Choroid plexus epithelial cell (primary cell): ENCODE measurements around the gene GGT1.

Experiments used
- DNase-seq: peaks from one replicate; pipeline ENCODE4 v3.0.0-alpha.2; 2010; ENCODE audit warnings: low read depth
- H3K4me3 ChIP-seq: 2 replicates; pipeline ENCODE4 v1.5.1; 2011; ENCODE audit warnings: low read depth, mild to moderate bottlenecking, control low read depth, low read length, moderate library complexity
- TF ChIP-seq, protein P1 (sequence below): conservative IDR thresholded peaks from 2 replicates; pipeline ENCODE4 v1.5.1; 2011; ENCODE audit warnings: low read depth, mild to moderate bottlenecking, control low read depth, inconsistent platforms, low read length, moderate library complexity

Gene GGT1

GRCh38 chr22:24578355-24579257 lies 24.4 kb upstream of the GGT1 start:
- no peak overlapping the region for H3K4me3 ChIP-seq
- DNase-seq, result no peak
- TF ChIP-seq, protein P1, sequence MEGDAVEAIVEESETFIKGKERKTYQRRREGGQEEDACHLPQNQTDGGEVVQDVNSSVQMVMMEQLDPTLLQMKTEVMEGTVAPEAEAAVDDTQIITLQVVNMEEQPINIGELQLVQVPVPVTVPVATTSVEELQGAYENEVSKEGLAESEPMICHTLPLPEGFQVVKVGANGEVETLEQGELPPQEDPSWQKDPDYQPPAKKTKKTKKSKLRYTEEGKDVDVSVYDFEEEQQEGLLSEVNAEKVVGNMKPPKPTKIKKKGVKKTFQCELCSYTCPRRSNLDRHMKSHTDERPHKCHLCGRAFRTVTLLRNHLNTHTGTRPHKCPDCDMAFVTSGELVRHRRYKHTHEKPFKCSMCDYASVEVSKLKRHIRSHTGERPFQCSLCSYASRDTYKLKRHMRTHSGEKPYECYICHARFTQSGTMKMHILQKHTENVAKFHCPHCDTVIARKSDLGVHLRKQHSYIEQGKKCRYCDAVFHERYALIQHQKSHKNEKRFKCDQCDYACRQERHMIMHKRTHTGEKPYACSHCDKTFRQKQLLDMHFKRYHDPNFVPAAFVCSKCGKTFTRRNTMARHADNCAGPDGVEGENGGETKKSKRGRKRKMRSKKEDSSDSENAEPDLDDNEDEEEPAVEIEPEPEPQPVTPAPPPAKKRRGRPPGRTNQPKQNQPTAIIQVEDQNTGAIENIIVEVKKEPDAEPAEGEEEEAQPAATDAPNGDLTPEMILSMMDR, result no peak

DNA sequence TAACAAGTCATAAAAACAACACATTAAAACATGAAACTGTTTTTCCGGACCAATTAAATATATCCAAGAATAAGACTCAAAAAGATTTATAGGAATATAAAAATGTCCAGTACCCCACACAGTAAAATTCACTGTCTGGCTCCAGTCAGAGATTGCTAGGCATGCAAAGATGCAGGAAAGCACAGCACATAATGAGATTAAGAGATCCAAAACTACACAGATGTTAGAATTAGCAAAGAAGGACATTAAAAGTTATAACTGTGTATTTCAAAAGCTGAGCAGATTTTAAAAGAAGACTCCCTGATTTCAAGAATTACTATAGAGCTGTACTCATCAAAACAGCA lies 23.8 kb upstream of the GGT1 start:
- H3K4me3 ChIP-seq, result no peak overlapping the region
- TF ChIP-seq, protein P1, result no peak
- DNase-seq, result no peak

- peak; percentile 82 for DNase-seq
- H3K4me3 ChIP-seq, result no peak overlapping the region
- TF ChIP-seq, protein P1, result no peak
These were observed 22.7 kb upstream of the GGT1 start for GRCh38 chr22:24580276-24580675.

DNA sequence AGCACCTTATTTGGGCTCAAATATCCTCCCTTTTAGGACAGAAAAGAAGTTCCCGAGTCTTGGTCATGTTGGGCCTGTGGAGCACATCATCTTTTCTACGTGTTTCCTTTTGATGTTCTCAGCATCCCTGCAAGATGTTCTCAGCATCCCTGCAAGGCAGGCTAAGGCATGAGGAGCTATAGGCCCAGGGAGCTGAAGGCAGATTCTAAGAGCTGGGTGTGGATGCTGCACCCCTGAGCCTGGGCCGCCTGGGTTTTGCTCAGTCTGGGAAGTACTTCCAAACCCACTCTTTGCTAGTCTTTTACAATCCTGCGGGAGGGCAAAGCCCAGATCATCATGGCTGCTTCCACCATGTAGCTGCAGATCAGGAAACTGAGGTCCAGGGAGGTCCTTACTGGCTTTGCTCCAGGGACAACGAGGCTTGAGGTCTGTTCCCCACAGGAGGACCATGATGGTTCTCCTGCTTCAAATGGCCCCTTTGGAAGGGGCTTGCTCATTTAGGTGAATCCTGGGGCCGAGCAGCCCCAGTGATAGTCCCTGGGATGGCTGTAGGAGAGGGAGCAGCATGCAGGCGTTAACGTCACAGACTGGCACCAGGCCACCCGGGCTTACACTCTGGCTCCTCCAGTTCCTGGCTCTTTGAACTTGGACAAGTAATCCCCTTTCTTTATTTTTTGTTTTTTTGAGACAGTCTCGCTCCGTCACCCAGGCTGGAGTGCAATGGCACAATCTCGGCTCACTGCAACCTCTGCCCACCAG lies 20.8 kb upstream of the GGT1 start:
- no peak overlapping the region for H3K4me3 ChIP-seq
- TF ChIP-seq, protein P1, result no peak
- DNase-seq, result no peak

DNA sequence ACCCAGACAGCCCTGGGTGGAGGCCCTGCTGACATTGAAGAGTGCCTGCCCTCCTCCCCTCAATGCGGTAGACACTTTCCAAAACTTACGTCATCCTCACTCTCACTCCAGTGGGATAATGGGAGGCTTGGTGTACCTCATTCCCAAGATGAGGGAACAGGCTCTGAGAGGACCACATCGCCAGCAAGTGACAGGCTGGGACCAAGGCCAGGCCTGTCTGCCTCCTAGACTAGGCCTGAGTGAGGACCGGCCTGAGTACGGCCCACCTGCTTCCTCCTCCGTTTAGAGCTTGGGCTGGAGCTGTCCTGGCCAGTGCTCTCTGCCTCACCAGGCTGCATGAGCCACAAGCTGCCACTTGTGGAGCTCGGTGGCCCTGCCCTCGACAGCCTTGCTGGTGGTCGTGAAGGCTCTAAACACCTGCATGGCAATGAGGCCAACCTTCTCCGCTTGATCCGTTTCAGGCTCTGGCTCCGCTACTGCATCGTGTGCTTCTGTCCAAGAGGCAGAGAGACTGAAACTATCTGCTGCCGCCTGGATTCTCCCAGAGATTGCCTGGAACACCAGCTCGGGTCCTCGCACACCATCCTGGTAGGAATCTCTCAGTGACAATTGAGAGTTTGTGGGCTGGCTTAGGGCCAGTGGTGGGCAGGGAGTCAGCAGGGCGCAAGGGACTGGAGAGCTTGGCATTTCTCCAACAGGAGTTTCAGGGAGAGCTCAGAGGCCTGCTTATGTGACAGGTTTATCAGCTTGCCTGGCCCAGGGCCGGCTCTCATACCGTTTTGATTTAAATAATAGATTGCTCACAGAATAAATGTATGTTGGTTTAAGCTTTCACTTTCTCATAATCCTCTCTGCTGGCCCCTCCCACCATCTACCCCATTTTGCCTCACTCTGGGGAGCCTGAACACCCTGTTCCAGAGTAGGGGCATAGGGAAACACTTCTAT lies 19.5 kb upstream of the GGT1 start:
- no peak overlapping the region for H3K4me3 ChIP-seq
- TF ChIP-seq, protein P1, result no peak
- peak; percentile 23 for DNase-seq

- H3K4me3 ChIP-seq, result no peak overlapping the region
- TF ChIP-seq, protein P1, result no peak
- no peak for DNase-seq
These were observed 18.7 kb upstream of the GGT1 start for GRCh38 chr22:24584166-24584790.
